BE2C (cell line): ENCODE data around the gene LYZL6.

Source experiments
- DNase-seq: peaks from one replicate; pipeline ENCODE4 v3.0.0-alpha.2; 2020
- H3K27me3 ChIP-seq: fragments of 250-450 bp; sonication (Bioruptor Pico); 2 replicates; pipeline ENCODE4 v1.5.1; 2020; ENCODE audit warnings: mild to moderate bottlenecking
- H3K36me3 ChIP-seq: fragments of 250-450 bp; sonication (Bioruptor Pico); 2 replicates; pipeline ENCODE4 v1.5.1; 2020; ENCODE audit warnings: mild to moderate bottlenecking
- H3K4me1 ChIP-seq: fragments of 250-450 bp; sonication (Bioruptor Pico); 2 replicates; pipeline ENCODE4 v1.5.1; 2020
- H3K4me3 ChIP-seq: 2 replicates; pipeline ENCODE4 v1.5.1; 2011; ENCODE audit warnings: low read depth, low read length
- H3K9me3 ChIP-seq: fragments of 250-450 bp; sonication (Bioruptor Pico); 2 replicates; pipeline ENCODE4 v1.5.1; 2020
- TF ChIP-seq, protein P1 (sequence below): IDR thresholded peaks from 2 replicates; pipeline ENCODE4 v1.5.1; 2012; ENCODE audit warnings: mild to moderate bottlenecking, low read depth, low read length

The LYZL6 gene

DNA sequence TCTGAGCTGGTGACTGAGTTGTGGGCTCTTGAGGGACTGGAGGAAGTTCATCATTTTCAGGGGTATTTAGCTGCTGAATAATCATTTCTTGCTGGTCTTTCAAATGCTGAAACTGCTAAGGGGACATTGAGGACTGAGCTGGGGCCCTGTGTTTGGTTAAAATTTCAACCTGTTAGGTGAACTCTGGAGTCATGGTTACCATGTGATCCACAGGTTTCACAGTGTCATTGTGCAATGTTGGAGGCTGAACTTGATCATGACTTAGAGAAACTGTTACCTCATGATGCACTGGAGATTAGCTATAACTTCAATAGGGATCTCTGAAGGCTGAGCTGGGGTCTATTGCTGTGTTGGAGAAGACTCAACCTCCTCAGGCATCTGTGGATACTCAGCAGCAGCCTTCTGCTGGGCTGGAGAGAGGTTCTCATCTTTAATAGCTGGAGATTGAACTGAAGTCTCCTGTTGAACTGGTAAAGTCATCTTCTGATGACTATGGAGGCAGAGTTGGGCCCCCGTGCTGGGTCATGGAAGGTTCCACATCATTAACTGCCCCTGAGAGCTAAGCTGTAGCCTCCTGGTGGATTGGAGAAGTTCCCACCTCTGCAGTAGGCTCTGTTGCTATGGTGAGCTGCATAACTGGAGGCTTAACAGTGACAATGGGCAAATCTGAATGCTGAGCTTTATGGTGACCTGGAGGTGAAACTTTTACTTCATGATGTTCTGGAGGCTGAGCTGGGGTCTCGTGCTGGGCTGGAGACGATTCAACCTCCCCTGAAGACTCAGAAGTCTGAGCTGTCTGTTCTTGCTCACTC, 28.2 kb downstream of the LYZL6 start:
- H3K4me1 ChIP-seq = no peaks in the 10 kb centered on the region
- H3K4me3 ChIP-seq = no peak overlapping the region
- H3K36me3 ChIP-seq = no peaks in the 10 kb centered on the region
- H3K9me3 ChIP-seq = no peaks in the 10 kb centered on the region
- no peaks in the 10 kb centered on the region for H3K27me3 ChIP-seq
- DNase-seq = no peak
- TF ChIP-seq, protein P1, sequence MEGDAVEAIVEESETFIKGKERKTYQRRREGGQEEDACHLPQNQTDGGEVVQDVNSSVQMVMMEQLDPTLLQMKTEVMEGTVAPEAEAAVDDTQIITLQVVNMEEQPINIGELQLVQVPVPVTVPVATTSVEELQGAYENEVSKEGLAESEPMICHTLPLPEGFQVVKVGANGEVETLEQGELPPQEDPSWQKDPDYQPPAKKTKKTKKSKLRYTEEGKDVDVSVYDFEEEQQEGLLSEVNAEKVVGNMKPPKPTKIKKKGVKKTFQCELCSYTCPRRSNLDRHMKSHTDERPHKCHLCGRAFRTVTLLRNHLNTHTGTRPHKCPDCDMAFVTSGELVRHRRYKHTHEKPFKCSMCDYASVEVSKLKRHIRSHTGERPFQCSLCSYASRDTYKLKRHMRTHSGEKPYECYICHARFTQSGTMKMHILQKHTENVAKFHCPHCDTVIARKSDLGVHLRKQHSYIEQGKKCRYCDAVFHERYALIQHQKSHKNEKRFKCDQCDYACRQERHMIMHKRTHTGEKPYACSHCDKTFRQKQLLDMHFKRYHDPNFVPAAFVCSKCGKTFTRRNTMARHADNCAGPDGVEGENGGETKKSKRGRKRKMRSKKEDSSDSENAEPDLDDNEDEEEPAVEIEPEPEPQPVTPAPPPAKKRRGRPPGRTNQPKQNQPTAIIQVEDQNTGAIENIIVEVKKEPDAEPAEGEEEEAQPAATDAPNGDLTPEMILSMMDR = no peak

GRCh38 chr17:35914354-35914753, 29.2 kb downstream of the LYZL6 start:
- no peaks in the 10 kb centered on the region for H3K36me3 ChIP-seq
- H3K9me3 ChIP-seq = no peaks in the 10 kb centered on the region
- no peak overlapping the region for H3K4me3 ChIP-seq
- DNase-seq = no peak
- H3K4me1 ChIP-seq = no peaks in the 10 kb centered on the region
- TF ChIP-seq, protein P1 = no peak
- no peaks in the 10 kb centered on the region for H3K27me3 ChIP-seq

DNA sequence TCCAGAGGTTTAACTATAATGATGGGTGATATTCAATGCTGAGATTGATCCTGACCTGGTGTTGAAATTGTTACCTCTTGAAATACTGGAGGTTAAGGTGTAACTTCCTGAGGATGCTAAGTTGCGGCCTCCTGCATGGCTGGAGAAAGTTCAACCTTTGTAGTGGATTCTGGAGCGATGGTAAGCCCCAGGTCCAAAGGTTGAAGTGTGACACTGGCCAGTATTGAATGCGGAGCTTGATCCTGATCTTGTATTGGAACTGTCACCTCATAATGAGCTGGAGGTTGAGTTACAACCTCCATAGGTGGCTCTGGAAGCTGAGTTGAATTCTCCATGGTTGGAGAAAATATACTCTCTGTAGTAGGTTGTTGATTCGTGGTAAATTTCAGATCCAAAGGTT, 29.9 kb downstream of the LYZL6 start:
- TF ChIP-seq, protein P1 = no peak
- no peak overlapping the region for H3K4me3 ChIP-seq
- no peaks in the 10 kb centered on the region for H3K27me3 ChIP-seq
- DNase-seq = no peak
- H3K36me3 ChIP-seq = no peaks in the 10 kb centered on the region
- no peaks in the 10 kb centered on the region for H3K9me3 ChIP-seq
- no peaks in the 10 kb centered on the region for H3K4me1 ChIP-seq

GRCh38 chr17:35912942-35913341, 30.6 kb downstream of the LYZL6 start:
- TF ChIP-seq, protein P1 = no peak
- H3K27me3 ChIP-seq = no peaks in the 10 kb centered on the region
- DNase-seq = no peak
- no peaks in the 10 kb centered on the region for H3K4me1 ChIP-seq
- H3K36me3 ChIP-seq = no peaks in the 10 kb centered on the region
- H3K4me3 ChIP-seq = no peak overlapping the region
- H3K9me3 ChIP-seq = no peaks in the 10 kb centered on the region

- Histone ChIP-seq H3K36me3 (no peaks in the 10 kb centered on the region), H3K4me1 (no peaks in the 10 kb centered on the region), H3K9me3 (no peaks in the 10 kb centered on the region), H3K4me3 (no peak overlapping the region), H3K27me3 (no peaks in the 10 kb centered on the region)
- DNase-seq = no peak
- TF ChIP-seq, protein P1 = no peak
Measured at GRCh38 chr17:35912339-35912912, 31.1 kb downstream of the LYZL6 start.

DNA sequence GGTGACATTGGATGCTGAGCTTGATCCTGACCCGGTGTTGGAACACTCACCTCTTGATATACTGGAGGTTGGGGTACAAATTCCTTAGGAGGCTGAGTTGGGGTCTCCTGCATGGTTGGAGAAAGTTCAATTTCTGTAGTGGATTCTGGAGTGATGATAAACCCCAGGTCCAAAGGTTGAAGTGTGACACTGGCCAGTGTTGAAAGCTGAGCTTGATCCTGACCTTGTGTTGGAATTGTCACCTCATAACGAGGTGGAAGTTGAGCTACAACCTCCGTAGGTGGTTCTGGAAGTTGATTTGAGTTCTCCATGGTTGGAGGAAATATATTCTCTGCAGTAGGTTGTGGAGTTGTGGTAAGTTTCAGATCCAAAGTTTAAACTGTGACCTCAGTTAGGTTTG, 34.1 kb downstream of the LYZL6 start:
- H3K4me3 ChIP-seq = no peak overlapping the region
- DNase-seq = no peak

More for the DNA sequence above, 34.1 kb downstream of the LYZL6 start:
- H3K9me3 ChIP-seq = no peaks in the 10 kb centered on the region
- no peaks in the 10 kb centered on the region for H3K36me3 ChIP-seq
- H3K27me3 ChIP-seq = 0 out of 2 replicates have a peak, but pooled peaks cover 1% of the 10 kb centered on the region
- TF ChIP-seq, protein P1 = no peak
- no peaks in the 10 kb centered on the region for H3K4me1 ChIP-seq
